Retina (tissue), 1 donor: ENCODE measurements around the gene FUT2.
"Not testable (repeated sequence)": the region's sequence is repeated elsewhere in the genome, so short reads cannot be mapped to it uniquely, and the experiment has no call there.

ENCODE experiments used
- DNase-seq: peaks from one replicate; pipeline ENCODE4 v3.0.0-alpha.2; 2016

The FUT2 gene

GRCh38 chr19:48671446-48671995 is 24.2 kb upstream of the FUT2 start:
- DNase-seq, result no peak

GRCh38 chr19:48672994-48673393 is 22.8 kb upstream of the FUT2 start, which contains the start of gene NTN5:
Gene NTN5, minus strand, starts transcription at chr19:48673017. Its CDS starts 2,031 bp downstream, at chr19:48670986.
- DNase-seq, result no peak

GRCh38 chr19:48673436-48674100 is 22.2 kb upstream of the FUT2 start:
- DNase-seq, result peak; percentile 48

GRCh38 chr19:48674216-48674809 is 21.5 kb upstream of the FUT2 start:
- DNase-seq, result no peak

GRCh38 chr19:48674921-48675824 is 20.6 kb upstream of the FUT2 start:
- DNase-seq, result peak; percentile 93

GRCh38 chr19:48676487-48676886 is 19.3 kb upstream of the FUT2 start:
- no peak for DNase-seq

- DNase-seq, result no peak
Measured at GRCh38 chr19:48676887-48677286, 18.9 kb upstream of the FUT2 start.

- no peak for DNase-seq
Measured at GRCh38 chr19:48678201-48678600, 17.6 kb upstream of the FUT2 start.

- DNase-seq, result not testable (repeated sequence)
Measured at GRCh38 chr19:48680006-48680405, 15.8 kb upstream of the FUT2 start.

- no peak for DNase-seq
Measured at GRCh38 chr19:48680436-48681126, 15.2 kb upstream of the FUT2 start.

GRCh38 chr19:48681127-48681470 is 14.7 kb upstream of the FUT2 start:
- DNase-seq, result no peak

- peak; percentile 63 for DNase-seq
Measured at GRCh38 chr19:48683349-48683748, 12.4 kb upstream of the FUT2 start.

GRCh38 chr19:48685583-48685982 is 10.2 kb upstream of the FUT2 start:
- DNase-seq, result no peak

GRCh38 chr19:48686088-48686487 is 9.7 kb upstream of the FUT2 start:
- DNase-seq, result no peak

GRCh38 chr19:48686637-48687036 is 9.1 kb upstream of the FUT2 start:
- DNase-seq, result not testable (repeated sequence)

GRCh38 chr19:48687776-48688175 is 8.0 kb upstream of the FUT2 start:
- no peak for DNase-seq

- DNase-seq, result no peak
Measured at GRCh38 chr19:48689449-48689848, 6.3 kb upstream of the FUT2 start.

- not testable (repeated sequence) for DNase-seq
Measured at GRCh38 chr19:48693629-48694028, 2.1 kb upstream of the FUT2 start.

- peak; percentile 44 for DNase-seq
Measured at GRCh38 chr19:48696353-48697010, 711 bp downstream of the FUT2 start.

- DNase-seq, result no peak
Measured at GRCh38 chr19:48698046-48698445, 2.3 kb downstream of the FUT2 start.

GRCh38 chr19:48702701-48703100 is 6.9 kb downstream of the FUT2 start:
- DNase-seq, result no peak

GRCh38 chr19:48703316-48703715 is 7.5 kb downstream of the FUT2 start:
- DNase-seq, result no peak
